ENCODE measurements around the gene ORC5. TPM values are rescaled to one million over a fixed set of nuclear protein-coding genes. Genes with fewer than 3 reads are reported as not detected.

Gene ORC5
- polyA plus RNA-seq, 1 donor (not counting 4 experiments of a cell fraction or from before 2014, with no cell fraction given): 17.9 TPM

DNA sequence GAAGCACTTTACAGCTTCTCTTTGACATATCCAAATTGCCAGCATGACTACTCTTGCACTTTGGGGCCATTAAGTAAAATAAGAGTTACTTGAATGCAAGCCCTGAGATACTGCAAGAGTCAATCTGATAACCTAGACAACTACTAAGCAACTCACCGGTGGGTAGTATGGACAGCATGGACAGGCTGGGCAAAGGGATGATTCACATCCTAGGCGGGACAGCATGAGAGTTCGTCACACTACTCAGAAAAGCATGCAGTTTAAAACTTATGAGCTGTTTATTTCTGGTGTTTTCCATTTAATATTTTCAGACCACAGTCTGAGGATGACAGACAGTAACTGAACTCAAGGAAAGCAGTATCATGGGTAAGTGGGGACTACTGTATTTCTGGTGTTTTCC lies 84.0 kb downstream of the ORC5 start:
- Histone ChIP-seq H3K9ac (ENCODE audit: control insufficient read depth, extremely low read depth, insufficient read depth, low read length) (no peak overlapping the region), H3K9me3 (ENCODE audit: control insufficient read depth, low read depth, low read length) (no peaks in the 10 kb centered on the region), H3K4me2 (ENCODE audit: control insufficient read depth, extremely low read depth, insufficient read depth, low read depth, low read length) (no peak overlapping the region), H3K9me1 (ENCODE audit: control insufficient read depth, extremely low read depth, insufficient read depth, low read length) (no peaks in the 10 kb centered on the region), H4K20me1 (ENCODE audit: control insufficient read depth, extremely low read depth, insufficient read depth, low read length) (no peaks in the 10 kb centered on the region), H3K79me2 (ENCODE audit: control insufficient read depth, insufficient read depth, low read length) (no peaks in the 10 kb centered on the region), H3K27me3 (ENCODE audit: control insufficient read depth, extremely low read depth, insufficient read depth, low read length) (no peaks in the 10 kb centered on the region), H3K36me3 (ENCODE audit: control insufficient read depth in 2 of 2, extremely low read depth in 1 of 2, insufficient read depth in 2 of 2, low read length in 2 of 2) (peaks cover 5 to 10% of the 10 kb centered on the region in 2 experiments), H3K4me1 (ENCODE audit: control insufficient read depth, extremely low read depth, insufficient read depth, low read length) (no peaks in the 10 kb centered on the region), H3K4me3 (ENCODE audit: control insufficient read depth in 2 of 3, extremely low read depth in 1 of 3, insufficient read depth in 2 of 3, low read depth in 1 of 3, low read length in 3 of 3) (no peak overlapping the region), H2AFZ (ENCODE audit: control insufficient read depth, low read length) (no peak overlapping the region), H3K27ac (ENCODE audit: control insufficient read depth, insufficient read depth, low read length) (no peak overlapping the region)
- TF ChIP-seq EZH2 (IDR thresholded peaks at IDR 0.05; ENCODE audit: low read length): no peak
- TF ChIP-seq, protein P1, sequence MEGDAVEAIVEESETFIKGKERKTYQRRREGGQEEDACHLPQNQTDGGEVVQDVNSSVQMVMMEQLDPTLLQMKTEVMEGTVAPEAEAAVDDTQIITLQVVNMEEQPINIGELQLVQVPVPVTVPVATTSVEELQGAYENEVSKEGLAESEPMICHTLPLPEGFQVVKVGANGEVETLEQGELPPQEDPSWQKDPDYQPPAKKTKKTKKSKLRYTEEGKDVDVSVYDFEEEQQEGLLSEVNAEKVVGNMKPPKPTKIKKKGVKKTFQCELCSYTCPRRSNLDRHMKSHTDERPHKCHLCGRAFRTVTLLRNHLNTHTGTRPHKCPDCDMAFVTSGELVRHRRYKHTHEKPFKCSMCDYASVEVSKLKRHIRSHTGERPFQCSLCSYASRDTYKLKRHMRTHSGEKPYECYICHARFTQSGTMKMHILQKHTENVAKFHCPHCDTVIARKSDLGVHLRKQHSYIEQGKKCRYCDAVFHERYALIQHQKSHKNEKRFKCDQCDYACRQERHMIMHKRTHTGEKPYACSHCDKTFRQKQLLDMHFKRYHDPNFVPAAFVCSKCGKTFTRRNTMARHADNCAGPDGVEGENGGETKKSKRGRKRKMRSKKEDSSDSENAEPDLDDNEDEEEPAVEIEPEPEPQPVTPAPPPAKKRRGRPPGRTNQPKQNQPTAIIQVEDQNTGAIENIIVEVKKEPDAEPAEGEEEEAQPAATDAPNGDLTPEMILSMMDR (optimal IDR thresholded peaks at IDR 0.05 in 1 of 3, IDR thresholded peaks at IDR 0.05 in 1 of 3, conservative IDR thresholded peaks at IDR 0.05 in 1 of 3; ENCODE audit: extremely low read depth in 1 of 3, insufficient read depth in 2 of 3, low read length in 3 of 3): no peak
- dilution Hi-C loops (cut with MboI; ENCODE audit: extremely low pct_ligation_motif_present, low sequenced_read_pairs): no loop called here
- DNase-seq (ENCODE audit: low read depth, low spot score): no peak
- no peak for FAIRE-seq

DNA sequence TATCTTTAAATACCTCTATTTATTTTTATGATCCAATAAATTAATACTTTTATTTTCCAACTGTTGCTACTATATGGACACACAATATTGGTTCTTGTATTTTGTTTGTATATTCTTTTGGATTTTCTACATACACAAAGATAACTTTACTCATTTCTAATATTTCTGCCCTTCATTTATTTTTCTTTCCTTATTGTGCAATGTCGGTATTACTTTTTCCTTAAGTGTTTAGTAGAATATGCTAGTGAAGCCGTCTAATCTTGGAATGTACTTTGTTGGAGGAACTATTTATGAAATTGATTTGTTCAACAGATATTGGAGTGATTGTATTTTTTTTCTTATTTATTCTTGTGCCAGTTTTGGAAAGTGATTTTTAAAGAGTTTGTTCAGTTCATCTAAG lies 94.0 kb downstream of the ORC5 start:
- no peak for FAIRE-seq
- no peak overlapping the region for H3K4me3 ChIP-seq (ENCODE audit: control insufficient read depth in 2 of 3, extremely low read depth in 1 of 3, insufficient read depth in 2 of 3, low read depth in 1 of 3, low read length in 3 of 3)
- no peak overlapping the region for H3K4me2 ChIP-seq (ENCODE audit: control insufficient read depth, extremely low read depth, insufficient read depth, low read depth, low read length)
- no peak overlapping the region for H2AFZ ChIP-seq (ENCODE audit: control insufficient read depth, low read length)
- no peaks in the 10 kb centered on the region for H3K9me3 ChIP-seq (ENCODE audit: control insufficient read depth, low read depth, low read length)
- H3K9me1 ChIP-seq (ENCODE audit: control insufficient read depth, extremely low read depth, insufficient read depth, low read length): no peaks in the 10 kb centered on the region
- H3K36me3 ChIP-seq (ENCODE audit: control insufficient read depth in 2 of 2, extremely low read depth in 1 of 2, insufficient read depth in 2 of 2, low read length in 2 of 2): no peaks in the 10 kb centered on the region
- DNase-seq (ENCODE audit: low read depth, low spot score): no peak
- dilution Hi-C loops (cut with MboI; ENCODE audit: extremely low pct_ligation_motif_present, low sequenced_read_pairs): no loop called here
- no peaks in the 10 kb centered on the region for H3K4me1 ChIP-seq (ENCODE audit: control insufficient read depth, extremely low read depth, insufficient read depth, low read length)
- TF ChIP-seq, protein P1 (optimal IDR thresholded peaks at IDR 0.05 in 1 of 3, IDR thresholded peaks at IDR 0.05 in 1 of 3, conservative IDR thresholded peaks at IDR 0.05 in 1 of 3; ENCODE audit: extremely low read depth in 1 of 3, insufficient read depth in 2 of 3, low read length in 3 of 3): no peak
- no peak for TF ChIP-seq EZH2 (IDR thresholded peaks at IDR 0.05; ENCODE audit: low read length)
- no peaks in the 10 kb centered on the region for H3K27me3 ChIP-seq (ENCODE audit: control insufficient read depth, extremely low read depth, insufficient read depth, low read length)
- H3K79me2 ChIP-seq (ENCODE audit: control insufficient read depth, insufficient read depth, low read length): no peaks in the 10 kb centered on the region
- no peak overlapping the region for H3K27ac ChIP-seq (ENCODE audit: control insufficient read depth, insufficient read depth, low read length)
- no peak overlapping the region for H3K9ac ChIP-seq (ENCODE audit: control insufficient read depth, extremely low read depth, insufficient read depth, low read length)
- H4K20me1 ChIP-seq (ENCODE audit: control insufficient read depth, extremely low read depth, insufficient read depth, low read length): no peaks in the 10 kb centered on the region

Data from keratinocyte (primary cell).